HPDE6-E6E7 (cell line): Measurements from ENCODE around the gene RSAD1.

ENCODE experiments used
- DNase-seq: peaks from one replicate; pipeline ENCODE4 v3.0.0; 2011; ENCODE audit warnings: missing footprints; ENCODE audit errors: extremely low spot score

RSAD1 gene

DNA sequence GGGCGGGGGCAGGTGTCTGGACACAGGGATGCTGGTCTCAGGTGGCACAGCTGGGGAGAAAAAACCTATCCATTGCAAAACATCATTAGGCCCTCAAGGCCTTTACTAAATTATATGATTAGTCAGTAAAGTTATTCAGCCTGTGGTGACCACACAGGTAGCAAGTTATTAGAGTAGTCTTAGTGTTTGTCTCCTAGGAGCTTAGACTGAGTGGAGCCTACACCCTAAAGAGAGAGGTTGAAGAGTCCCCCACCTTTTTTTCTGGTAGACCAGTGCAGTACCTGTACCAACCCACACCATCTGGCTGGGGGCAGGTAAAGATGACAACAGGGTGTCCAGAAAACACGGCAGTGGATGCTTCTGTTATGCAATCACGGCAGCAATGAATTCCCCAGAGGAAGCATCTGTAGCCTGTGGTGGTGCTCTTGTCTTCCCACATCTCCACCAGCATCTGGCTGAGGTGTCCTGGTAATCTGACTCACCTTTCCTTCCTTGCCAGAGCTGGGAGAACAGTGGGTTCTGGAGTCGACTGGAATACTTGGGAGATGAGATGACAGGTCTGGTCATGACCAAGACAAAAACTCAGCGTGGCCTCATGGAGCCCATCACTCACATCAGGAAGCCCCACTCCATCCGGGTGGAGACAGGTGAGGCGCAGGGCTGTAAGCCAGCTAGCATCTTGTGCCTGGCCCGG, 40.6 kb downstream of the RSAD1 start:
- no peak for DNase-seq

DNA sequence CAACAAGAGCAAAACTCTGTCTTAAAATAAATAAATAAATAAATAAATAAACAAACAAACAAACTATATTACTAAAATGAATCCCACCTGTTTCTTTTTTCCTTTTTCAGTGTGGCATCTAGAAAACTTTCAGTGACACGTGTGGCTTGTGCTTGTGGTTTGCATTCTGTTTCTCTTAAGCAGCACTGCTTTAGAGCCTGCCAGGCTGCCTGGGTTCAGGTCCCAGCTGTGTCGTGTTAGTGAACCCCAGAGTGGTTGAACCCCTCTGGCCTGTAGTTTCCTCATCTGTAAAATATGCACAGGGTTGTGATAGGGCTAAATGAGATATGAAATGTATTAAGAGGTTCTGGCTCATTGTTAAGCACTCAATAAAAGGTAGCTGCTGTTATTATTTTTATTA, 41.8 kb downstream of the RSAD1 start:
- DNase-seq = no peak

DNA sequence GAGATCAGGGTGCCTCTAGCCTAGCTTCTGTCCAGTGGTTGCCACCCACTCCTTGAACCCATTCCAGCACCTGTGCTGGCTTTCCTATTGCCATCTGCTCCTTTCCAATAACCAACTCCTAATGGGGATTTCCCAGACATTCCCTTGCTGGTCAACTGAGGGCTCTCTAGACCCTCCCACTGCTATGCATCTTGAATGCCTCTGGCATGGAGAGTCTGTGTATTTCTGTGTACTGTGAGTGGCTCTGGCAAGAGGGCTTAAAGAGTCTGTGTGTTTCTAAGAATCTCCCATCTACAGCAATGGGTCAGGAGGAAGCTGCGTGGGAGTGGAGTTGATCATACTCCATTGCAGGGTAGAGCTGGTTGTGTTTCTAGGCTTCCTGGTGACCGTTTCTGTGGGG, 42.9 kb downstream of the RSAD1 start:
- DNase-seq = no peak

DNA sequence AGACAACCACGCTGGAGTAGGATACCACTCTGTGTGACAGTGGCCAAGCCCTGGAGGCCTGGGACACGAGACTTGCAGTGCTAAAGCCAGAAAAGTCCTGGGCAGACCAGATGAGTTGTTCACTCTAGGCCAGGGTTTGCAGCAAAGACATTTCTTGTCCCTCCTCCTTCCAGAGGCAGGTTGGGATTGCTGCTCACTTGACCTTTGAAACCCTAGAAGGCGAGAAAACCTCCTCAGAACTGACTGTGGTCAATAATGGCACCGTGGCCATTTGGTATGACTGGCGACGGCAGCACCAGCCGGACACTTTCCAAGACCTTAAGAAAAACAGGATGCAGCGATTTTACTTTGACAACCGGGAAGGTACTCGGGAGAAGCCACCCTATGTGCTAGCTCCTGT, 44.1 kb downstream of the RSAD1 start:
- DNase-seq = no peak

DNA sequence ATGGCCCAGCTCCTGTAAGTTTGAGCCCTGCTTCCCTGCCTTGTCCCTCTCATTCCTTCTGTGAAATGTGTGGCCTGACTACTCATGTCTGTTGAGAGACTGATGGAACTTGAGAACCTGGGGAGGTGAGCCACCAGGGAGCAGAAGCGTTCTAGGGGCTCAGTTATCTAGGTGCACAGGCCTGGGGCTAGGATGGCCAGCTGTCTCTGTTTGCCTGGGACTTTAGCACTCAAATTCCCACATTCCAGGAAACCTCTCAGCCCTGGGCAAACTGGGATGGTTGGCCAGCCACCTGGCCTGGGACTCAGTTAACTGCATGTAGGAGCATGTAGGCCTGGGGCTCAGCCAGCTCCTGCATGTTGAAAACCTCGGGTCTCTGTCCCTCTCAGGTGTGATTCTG, 44.5 kb downstream of the RSAD1 start:
- no peak for DNase-seq

DNA sequence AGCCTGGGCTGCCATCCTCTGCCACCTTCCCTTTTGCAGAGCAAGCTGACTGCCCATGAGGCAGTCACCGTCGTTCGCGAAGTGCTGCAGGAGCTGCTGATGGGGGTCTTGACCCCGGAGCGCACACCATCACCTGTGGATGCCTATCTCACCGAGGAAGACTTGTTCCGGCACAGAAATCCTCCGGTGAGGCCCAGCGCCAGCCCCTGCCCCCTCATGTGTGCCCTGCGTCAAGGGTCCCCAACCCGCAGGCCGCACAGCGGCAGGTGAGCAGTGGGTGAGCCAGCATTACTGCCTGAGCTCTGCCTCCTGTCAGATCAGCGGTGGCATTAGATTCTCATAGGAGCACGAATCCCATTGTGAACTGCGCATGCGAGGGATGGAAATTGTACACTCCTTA, 46.2 kb downstream of the RSAD1 start:
- DNase-seq = no peak

DNA sequence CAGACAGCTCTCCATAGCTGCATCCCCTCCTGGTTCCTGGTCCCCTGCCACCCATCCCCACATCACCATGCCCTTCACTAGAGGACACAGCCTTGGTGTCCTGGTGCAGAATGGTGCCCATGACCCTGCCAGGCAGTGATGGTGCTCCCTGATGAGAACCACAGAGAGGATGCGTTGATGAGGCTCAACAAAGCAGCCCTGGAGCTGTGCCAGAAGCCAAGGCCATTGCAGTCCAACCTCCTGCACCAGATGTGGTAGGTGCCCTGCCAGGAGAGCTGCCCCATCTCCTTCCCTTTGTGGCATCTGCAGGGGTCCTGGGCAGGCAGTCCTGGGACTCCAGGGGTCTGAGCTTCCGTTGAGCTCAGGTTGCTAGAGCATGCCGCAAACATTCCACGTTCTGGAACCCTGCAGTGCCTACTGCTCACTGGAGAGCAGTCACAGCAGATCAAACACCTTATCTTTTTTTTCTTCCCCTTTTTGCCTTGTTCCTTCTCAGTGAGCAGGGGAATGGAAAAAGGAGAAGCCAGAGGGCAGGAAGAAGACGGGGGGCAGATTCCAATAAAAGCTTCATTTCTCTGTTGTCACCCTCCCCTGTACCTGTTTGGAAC, 48.6 kb downstream of the RSAD1 start:
- DNase-seq = no peak

DNA sequence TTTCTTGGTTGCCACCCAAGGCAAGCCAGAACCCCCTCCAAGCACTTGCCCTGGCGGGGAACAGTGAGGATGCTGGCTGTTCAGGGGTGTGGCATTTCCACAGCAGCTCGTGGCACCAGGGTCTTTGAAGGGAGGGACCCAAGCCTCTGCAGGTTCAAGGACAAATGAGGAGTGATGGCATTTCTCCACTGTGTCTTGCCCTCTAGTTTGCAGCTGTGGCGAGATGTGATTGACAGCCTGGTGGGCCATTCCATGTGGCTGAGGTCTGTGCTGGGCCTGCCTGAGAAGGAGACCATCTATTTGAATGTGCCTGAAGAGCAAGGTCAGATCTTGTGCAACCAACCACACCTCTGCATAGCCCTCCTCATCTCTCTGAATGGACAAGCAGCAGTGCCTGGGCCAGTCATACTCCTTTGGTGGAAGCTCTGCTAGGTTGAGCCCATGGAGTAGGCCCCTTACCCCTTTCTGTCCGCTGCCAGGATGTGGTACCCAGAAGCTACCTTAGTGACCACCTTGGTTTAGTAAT, 49.4 kb downstream of the RSAD1 start:
- no peak for DNase-seq

DNA sequence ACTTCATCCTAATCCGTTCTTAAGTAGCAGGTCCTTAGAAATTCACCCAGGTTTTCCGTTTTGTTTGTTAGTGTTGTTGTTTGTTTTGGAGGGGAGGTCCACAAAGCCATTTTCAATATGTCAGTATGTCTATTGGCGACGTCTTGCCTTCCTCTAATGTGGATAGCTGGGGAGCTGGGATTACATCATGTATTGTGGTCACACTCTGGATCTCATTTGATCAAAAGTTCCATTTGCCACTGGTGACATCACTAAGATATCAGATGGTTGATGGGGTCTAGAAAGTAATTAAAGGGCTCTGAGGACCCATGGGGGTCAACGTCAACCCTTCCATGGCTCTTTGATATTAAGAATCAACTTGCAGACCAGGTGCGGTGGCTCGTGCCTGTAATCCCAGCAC, 51.2 kb downstream of the RSAD1 start:
- no peak for DNase-seq

DNA sequence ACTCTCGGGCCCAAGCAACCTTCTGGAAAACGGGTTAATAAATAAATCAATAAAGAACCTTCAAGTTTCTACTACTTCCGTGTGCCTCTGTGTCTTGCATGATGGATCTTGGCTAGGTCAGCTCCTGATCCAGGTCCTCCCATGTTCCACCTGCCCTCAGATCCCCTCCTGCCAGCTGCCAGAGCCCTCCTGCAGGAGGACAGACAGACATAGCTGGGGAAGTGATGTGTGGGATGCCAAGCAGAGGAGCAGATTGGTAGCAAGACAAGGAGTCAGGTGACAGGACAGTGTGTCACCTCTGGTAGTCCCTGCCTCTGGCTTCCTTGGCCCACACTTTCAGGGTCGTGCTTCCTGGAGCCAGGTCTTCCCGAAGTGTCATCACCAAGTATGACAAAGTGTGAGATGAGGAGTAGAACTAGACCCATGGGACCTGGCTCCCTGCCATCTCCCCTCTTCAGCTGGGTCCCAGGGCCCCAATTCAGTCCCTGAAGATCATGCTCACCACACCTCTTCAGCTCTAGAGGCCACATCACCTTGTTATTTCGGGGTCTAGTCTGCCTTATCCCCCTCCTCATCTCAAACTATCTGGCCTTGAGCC, 52.9 kb downstream of the RSAD1 start:
- no peak for DNase-seq

DNA sequence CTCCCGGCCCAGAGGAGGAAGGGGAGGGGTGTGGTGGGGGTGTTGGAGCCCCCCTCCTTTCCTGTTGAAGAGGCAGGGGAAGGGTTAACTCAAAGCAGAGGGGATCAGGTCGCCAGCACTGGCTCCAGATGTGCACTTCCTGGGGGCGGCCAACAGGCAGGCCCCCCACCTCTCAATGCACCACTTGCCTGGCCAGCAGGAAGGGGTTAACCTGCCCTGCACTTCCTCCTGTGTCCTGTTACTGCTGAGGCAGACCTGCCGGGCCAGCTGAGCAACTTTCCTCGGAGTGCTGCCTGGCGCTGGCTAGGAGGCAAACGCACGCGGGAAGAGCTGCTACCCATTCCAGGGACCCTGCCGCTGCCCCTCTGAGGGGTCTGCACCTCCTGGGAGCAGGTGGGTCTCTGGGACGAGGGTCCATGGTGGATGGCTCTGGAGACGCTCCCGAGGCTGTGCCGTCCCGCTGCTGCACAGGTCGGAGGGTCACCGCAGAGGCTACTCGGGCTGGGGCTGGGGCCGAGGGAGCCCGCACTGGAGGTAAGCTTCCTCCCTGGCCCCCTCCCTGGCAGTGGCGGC, 53.9 kb downstream of the RSAD1 start, which contains the start of gene EPN3:
TSS of gene EPN3 (plus strand) at position 284 of the 573 bp plus-strand sequence. CDS start 3,822 bp downstream, outside the sequence.
- DNase-seq = peak; percentile 94

DNA sequence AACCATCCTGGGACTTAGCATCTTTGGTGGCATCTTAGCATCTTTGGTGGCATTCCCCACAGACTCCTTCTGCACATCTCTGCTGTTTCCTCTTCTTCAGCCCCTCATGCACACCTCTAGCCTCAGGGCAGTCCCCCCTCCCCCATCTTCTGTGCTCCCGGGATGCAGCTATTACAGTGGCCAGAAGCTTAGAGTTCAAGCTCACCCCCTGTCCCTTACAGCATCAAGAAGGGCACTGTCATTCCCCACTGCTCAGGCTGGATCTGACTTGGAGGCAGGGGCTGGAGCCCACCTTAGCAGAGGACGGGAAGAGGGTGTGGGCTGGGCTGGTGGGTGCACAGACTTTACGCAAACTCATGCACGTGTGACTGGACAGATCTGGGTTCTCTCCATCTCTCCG, 54.5 kb downstream of the RSAD1 start:
- DNase-seq = no peak

DNA sequence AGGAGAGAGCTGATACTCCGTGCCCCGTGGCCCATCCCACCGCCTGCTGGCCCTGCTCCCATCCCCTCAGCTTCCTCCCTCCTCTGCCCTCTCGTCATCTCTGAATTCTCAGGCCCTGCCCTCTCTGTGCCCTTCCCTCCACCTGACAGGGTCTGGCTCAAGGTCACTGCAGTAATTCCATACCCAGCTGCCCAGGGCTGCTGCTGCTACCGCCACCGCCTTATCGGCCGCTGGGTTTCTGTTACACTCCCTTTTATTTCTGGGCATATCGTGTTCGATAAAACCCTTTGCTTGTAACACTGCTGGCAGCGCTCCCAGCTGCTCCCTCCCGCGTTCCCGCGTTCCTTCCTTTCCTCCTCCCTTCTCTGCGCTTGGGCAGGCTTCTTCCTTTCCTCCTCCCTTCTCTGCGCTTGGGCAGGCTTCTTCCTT, 55.1 kb downstream of the RSAD1 start:
- DNase-seq = no peak

DNA sequence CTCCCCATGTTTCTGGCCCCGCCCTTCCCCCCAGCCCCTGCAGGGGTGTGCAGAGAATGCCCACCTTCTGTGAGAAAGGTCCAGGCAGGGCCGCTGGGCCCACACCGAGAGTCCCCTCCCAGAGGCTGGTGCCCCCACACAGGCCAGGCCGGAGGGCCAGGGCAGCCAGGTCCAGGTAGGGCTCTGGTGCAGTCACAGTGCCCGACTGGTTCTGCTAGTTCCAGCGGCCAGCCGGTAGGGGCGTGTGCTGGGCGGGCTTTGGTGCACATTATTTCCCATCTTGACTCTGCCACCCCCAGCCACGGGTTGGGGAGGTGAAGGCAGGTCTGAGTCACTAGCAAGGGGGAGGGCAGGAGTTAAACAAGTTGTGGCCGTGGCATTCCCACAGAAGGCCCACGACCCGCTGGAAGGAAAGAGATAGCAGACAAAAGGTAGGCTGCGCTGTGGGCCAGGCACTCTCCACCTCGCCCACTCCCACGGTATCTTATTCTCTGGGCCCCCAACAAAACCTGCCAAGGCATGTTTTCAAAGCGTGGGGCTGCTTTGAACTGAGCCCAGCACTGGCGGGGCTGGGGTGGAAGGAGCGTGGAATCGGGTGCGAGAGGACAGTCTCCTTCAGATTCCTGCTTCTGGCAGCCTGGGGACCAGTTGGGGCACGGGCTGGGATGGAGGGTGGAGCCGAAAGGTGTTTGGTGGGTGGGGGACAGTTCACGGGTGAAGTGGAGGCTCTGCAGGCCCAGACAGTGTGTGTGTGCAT, 55.7 kb downstream of the RSAD1 start:
- DNase-seq = peak; percentile 95

DNA sequence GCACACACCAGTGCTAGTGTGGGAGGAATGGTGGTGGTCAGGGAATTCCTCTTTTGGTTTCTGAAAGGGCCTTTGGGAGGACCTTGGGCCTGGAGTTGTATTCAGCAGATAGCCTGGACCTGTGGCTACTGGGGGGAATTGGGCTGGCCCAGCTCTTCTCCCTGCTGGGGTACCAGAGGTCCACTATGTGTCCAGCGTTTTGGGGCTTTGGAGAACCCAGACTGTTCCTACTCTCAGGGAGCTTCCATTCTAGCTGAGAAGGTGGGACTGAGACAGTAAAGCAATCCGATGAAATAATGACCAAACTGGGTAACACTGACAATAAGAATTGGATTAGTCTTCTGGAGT, 56.3 kb downstream of the RSAD1 start:
- no peak for DNase-seq

DNA sequence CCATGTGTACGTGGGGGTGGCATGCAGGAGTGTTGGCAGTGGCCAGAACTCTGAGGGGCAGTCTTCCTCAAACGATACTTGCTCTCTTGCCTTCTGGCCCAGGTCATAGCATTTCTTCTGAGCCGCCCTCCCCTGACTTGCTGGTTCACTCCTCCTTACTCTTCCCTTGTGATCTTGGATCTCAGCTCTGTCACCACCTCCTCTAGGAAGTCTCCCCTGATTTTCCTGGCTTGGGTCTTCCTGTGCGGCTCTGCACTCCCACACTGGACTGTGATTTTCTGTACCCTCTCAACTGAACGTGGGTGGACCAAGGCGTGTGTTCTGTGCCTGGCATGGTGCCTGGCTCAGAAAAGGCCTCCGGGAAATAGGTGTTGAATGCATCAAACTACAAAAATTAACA, 56.7 kb downstream of the RSAD1 start:
- DNase-seq = no peak
